HepG2 (cell line): Measurements from ENCODE around the gene IL1B. TPM values are rescaled to one million over a fixed set of nuclear protein-coding genes. Genes with fewer than 3 reads are reported as not detected.

Source experiments
- CSRNP2 ChIP-seq: sonication (generic); formaldehyde crosslinking; conservative IDR thresholded peaks from 2 replicates; pipeline ENCODE4 v1.8.0; 2022; ENCODE audit warnings: low read depth, missing genetic modification reagents
- FOSL2 ChIP-seq: sonication (generic); formaldehyde crosslinking; IDR thresholded peaks from 2 replicates; pipeline ENCODE4 v1.4.0; 2020; ENCODE audit warnings: missing genetic modification reagents
- HHEX ChIP-seq: IDR thresholded peaks from 2 replicates; pipeline ENCODE4 v1.6.1; 2016; ENCODE audit warnings: control low read depth
- KMT2B ChIP-seq: IDR thresholded peaks from 2 replicates; pipeline ENCODE4 v1.6.1; 2016; ENCODE audit warnings: missing genetic modification reagents, missing compliant biosample characterization
- MIER2 ChIP-seq: IDR thresholded peaks from 2 replicates; pipeline ENCODE4 v1.6.1; 2016; ENCODE audit warnings: missing biosample characterization, missing genetic modification reagents
- NFE2L1 ChIP-seq: sonication (generic); formaldehyde crosslinking; IDR thresholded peaks from 2 replicates; pipeline ENCODE4 v1.4.0; 2020; ENCODE audit warnings: missing genetic modification reagents, mild to moderate bottlenecking, borderline replicate concordance
- NONO ChIP-seq, 2 experiments: fragments of 450-650 bp in 1 of 2; sonication (generic) in 1 of 2; formaldehyde crosslinking in 1 of 2; IDR thresholded peaks in 1 of 2; conservative IDR thresholded peaks in 1 of 2; 2 replicates each; pipeline versions ENCODE4 v1.6.1 to v1.8.0; 2017 to 2022; ENCODE audit warnings: mild to moderate bottlenecking in 1 of 2, missing genetic modification reagents in 1 of 2, moderate library complexity in 1 of 2
- PAF1 ChIP-seq: IDR thresholded peaks from 2 replicates; pipeline ENCODE4 v1.6.1; 2016; ENCODE audit warnings: missing genetic modification reagents, missing compliant biosample characterization
- SALL1 ChIP-seq: sonication (generic); formaldehyde crosslinking; IDR thresholded peaks from 2 replicates; pipeline ENCODE4 v1.8.0; 2022; ENCODE audit warnings: mild to moderate bottlenecking, missing genetic modification reagents
- SNRNP70 ChIP-seq: fragments of 200-400 bp; formaldehyde crosslinking; IDR thresholded peaks from 2 replicates; pipeline ENCODE4 v1.6.1; 2017; ENCODE audit warnings: mild to moderate bottlenecking, low read depth, low read length, moderate library complexity
- SP4 ChIP-seq: sonication (generic); formaldehyde crosslinking; IDR thresholded peaks from 2 replicates; pipeline ENCODE4 v1.8.1; 2023; ENCODE audit warnings: mild to moderate bottlenecking, missing genetic modification reagents
- TEAD3 ChIP-seq: optimal IDR thresholded peaks from 2 replicates; pipeline ENCODE3; 2016; ENCODE audit warnings: borderline replicate concordance
- THAP7 ChIP-seq: sonication (generic); formaldehyde crosslinking; IDR thresholded peaks from 2 replicates; pipeline ENCODE4 v1.8.1; 2023; ENCODE audit warnings: mild to moderate bottlenecking, missing genetic modification reagents
- ZBTB34 ChIP-seq: sonication (generic); formaldehyde crosslinking; IDR thresholded peaks from 2 replicates; pipeline ENCODE4 v1.8.0; 2022; ENCODE audit warnings: mild to moderate bottlenecking, missing genetic modification reagents
- ZFP82 ChIP-seq: sonication (generic); formaldehyde crosslinking; IDR thresholded peaks from 2 replicates; pipeline ENCODE4 v1.5.1; 2020; ENCODE audit warnings: mild to moderate bottlenecking, missing genetic modification reagents, borderline replicate concordance
- ZHX2 ChIP-seq, 2 experiments: sonication (generic) in 1 of 2; formaldehyde crosslinking in 1 of 2; IDR thresholded peaks; 2 replicates each; pipeline versions ENCODE4 v1.6.1 to v1.9.0; 2014 to 2022; ENCODE audit warnings: antibody characterized with exemption in 1 of 2, borderline replicate concordance in 1 of 2, inconsistent platforms in 1 of 2, low read depth in 1 of 2, missing genetic modification reagents in 1 of 2
- ZNF414 ChIP-seq: sonication (generic); formaldehyde crosslinking; IDR thresholded peaks from 2 replicates; pipeline ENCODE4 v1.5.0; 2020; ENCODE audit warnings: missing genetic modification reagents
- ZNF552 ChIP-seq: sonication (generic); formaldehyde crosslinking; IDR thresholded peaks from 2 replicates; pipeline ENCODE4 v1.9.0; 2022; ENCODE audit warnings: missing genetic modification reagents, mild to moderate bottlenecking, borderline replicate concordance
- ZNF746 ChIP-seq: sonication (generic); formaldehyde crosslinking; IDR thresholded peaks from 2 replicates; pipeline ENCODE4 v1.8.0; 2022; ENCODE audit warnings: mild to moderate bottlenecking, missing genetic modification reagents
- polyA plus RNA-seq, 8 experiments: library from polyadenylated mRNA; depleted of rRNA in 3 of 8; stranded (reverse) in 7 of 8; unstranded in 1 of 8; fragments of >200 nt; fragmentation: Illumina TruSeq in 4 of 8; extraction: Trizol in 4 of 8; gene quantifications; 2 replicates each; pipeline versions ENCODE4 v1.2.1 to v1.2.3, GENCODE V29; 2011 to 2016; ENCODE audit warnings: low read depth in 4 of 8, missing spikeins in 1 of 8, mixed read lengths in 1 of 8; ENCODE audit not compliant: insufficient read depth in 1 of 8
- total RNA-seq, 5 experiments: library from RNA; depleted of rRNA; stranded (reverse); fragments of >200 nt; fragmentation: Illumina TruSeq; extraction: Trizol; gene quantifications; 2 replicates each; pipeline ENCODE4 v1.2.3, GENCODE V29; 2016; ENCODE audit warnings: low read depth in 1 of 5

Gene IL1B
- total and polyA plus RNA-seq, 2 of the 13 experiments (the other 11 are each of a cell fraction or from before 2014, with no cell fraction given), result 0.18 TPM; not detected in 1

GRCh38 chr2:112881217-112881985 lies 44.8 kb upstream of the IL1B start (continued):
- no peak for TF ChIP-seq ZHX2 (IDR thresholded peaks at IDR 0.05; ENCODE audit: low read depth)
- TF ChIP-seq ZHX2 (CRISPR knock-in tag; IDR thresholded peaks at IDR 0.05; ENCODE audit: borderline replicate concordance), result no peak
- no peak for TF ChIP-seq ZBTB34 (CRISPR knock-in tag)
- TF ChIP-seq SNRNP70, result no peak
- TF ChIP-seq SP4 (CRISPR knock-in tag), result no peak
- no peak for TF ChIP-seq THAP7
- no peak for TF ChIP-seq NFE2L1
- TF ChIP-seq ZNF746 (CRISPR knock-in tag), result no peak
- peak; percentile 87 for TF ChIP-seq FOSL2
- TF ChIP-seq KMT2B, result no peak
- no peak for TF ChIP-seq NONO (IDR thresholded peaks at IDR 0.05)
- TF ChIP-seq NONO (CRISPR knock-in tag; conservative IDR thresholded peaks at IDR 0.05), result no peak
- peak; percentile 38; the same call in 1 of the 2 replicates for TF ChIP-seq SALL1 (CRISPR knock-in tag)
- TF ChIP-seq CSRNP2 (CRISPR knock-in tag), result no peak
- TF ChIP-seq ZFP82 (CRISPR knock-in tag), result no peak
- no peak for TF ChIP-seq ZNF552 (CRISPR knock-in tag)
- peak; percentile 41 for TF ChIP-seq TEAD3 (CRISPR knock-in tag)
- TF ChIP-seq PAF1 (CRISPR knock-in tag), result no peak
- TF ChIP-seq MIER2 (CRISPR knock-in tag), result no peak
- TF ChIP-seq HHEX (CRISPR knock-in tag), result no peak
- no peak for TF ChIP-seq ZNF414 (CRISPR knock-in tag)
